Sigmoid colon (tissue), 7 donors: ENCODE measurements around the gene UVRAG. TPM values are rescaled to one million over a fixed set of nuclear protein-coding genes. Genes with fewer than 3 reads are reported as not detected.

ENCODE experiments used
- DNase-seq: peaks from one replicate; pipeline ENCODE4 v3.0.0-alpha.2; 2019
- H3K27ac ChIP-seq, 4 donors: fragments of 200-600 bp; sonication (generic); one replicate each; pipeline ENCODE4 v1.5.1; 2016 to 2019; ENCODE audit warnings: mild to moderate bottlenecking in 1 of 4
- H3K27me3 ChIP-seq, 3 donors: fragments of 200-600 bp; sonication (generic); one replicate each; pipeline ENCODE4 v1.5.1; 2019; ENCODE audit warnings: mild to moderate bottlenecking in 1 of 3
- H3K36me3 ChIP-seq, 4 donors: fragments of 200-600 bp; sonication (generic); one replicate each; pipeline ENCODE4 v1.5.1; 2016 to 2019
- H3K4me1 ChIP-seq, 4 donors: fragments of 200-600 bp; sonication (generic); one replicate each; pipeline ENCODE4 v1.5.1; 2017 to 2019
- H3K4me3 ChIP-seq, 4 donors: fragments of 200-600 bp; sonication (generic); one replicate each; pipeline ENCODE4 v1.5.1; 2017 to 2019; ENCODE audit warnings: mild to moderate bottlenecking in 2 of 4, moderate library complexity in 1 of 4
- H3K9me3 ChIP-seq, 4 donors: fragments of 200-600 bp in 3 of 4; sonication (generic) in 3 of 4; one replicate each; pipeline versions ENCODE4 v1.5.1 to v1.6.1; 2013 to 2019
- EP300 ChIP-seq, 4 donors: sonication (generic); formaldehyde crosslinking; IDR thresholded peaks; one replicate each; pipeline ENCODE4 v1.6.1; 2017; ENCODE audit warnings: antibody characterized with exemption in 4 of 4
- POLR2A ChIP-seq, 2 donors: fragments of 450-650 bp; IDR thresholded peaks; one replicate each; pipeline ENCODE4 v1.6.1; 2016; ENCODE audit warnings: antibody characterized with exemption in 2 of 2, mild to moderate bottlenecking in 2 of 2, moderate library complexity in 2 of 2
- POLR2AphosphoS5 ChIP-seq, 4 donors: sonication (generic); formaldehyde crosslinking; IDR thresholded peaks; one replicate each; pipeline ENCODE4 v1.6.1; 2017; ENCODE audit warnings: antibody characterized with exemption in 4 of 4
- WGBS, 2 donors: extraction: QIAGEN DNeasy Blood & Tissue Kit; methylation state at CpG; one replicate each; pipeline ENCODE4 v1.1.7; 2013; 5-methylcytosine and 5-hydroxymethylcytosine counted together
- intact Hi-C: fragments of 100-400 bp; cut with DNase I; formaldehyde crosslinking; loops from one replicate; pipeline ENCODE4 v1.15.1; 2023
- polyA plus RNA-seq, 3 donors: library from polyadenylated mRNA; stranded (reverse); fragments of 200-250 nt; gene quantifications; one replicate each; pipeline ENCODE4 v1.2.3, GENCODE V29; 2013
- total RNA-seq, 4 donors: library from RNA; depleted of rRNA; stranded (reverse); fragments of >200 nt; gene quantifications; one replicate each; pipeline ENCODE4 v1.1.0, GENCODE V29; 2016
- TF ChIP-seq, protein P1 (sequence below), 4 experiments: fragments of 450-650 bp in 3 of 4; fragments of 200-600 bp in 1 of 4; IDR thresholded peaks; one replicate each; pipeline ENCODE4 v1.5.1; 2016 to 2019; ENCODE audit warnings: antibody characterized with exemption in 4 of 4, mild to moderate bottlenecking in 3 of 4, moderate library complexity in 2 of 4
- donor health status: healthy with polysubstance abuse.
- donor health status: Bipolar disorder and iron deficiency.
- donor health status: healthy.

Gene UVRAG
- total and polyA plus RNA-seq, 7 donors = 4.9 to 43.2 (median 29.3) TPM

DNA sequence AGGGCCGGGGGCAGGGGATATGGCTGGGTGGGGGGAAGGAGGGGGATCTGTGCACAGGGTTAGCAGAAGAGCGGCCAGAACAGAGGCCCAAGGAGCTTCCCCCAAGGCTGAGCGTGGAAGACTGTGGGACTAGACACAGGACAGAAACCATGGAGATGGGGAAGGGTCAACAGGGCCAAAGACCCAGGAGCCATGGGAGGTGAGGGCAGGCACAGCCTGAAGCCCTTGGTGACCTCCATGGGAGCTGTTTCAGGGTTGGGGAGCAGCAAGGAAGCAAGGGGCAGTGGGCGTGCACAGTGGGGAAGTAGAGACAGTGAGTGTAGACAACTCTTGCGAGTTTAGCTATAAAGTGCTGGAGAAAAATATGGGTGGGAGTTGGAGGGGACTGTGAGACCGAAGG is 334.7 kb downstream of the UVRAG start:
- Histone ChIP-seq H3K27me3 (no peaks in the 10 kb centered on the region), H3K4me3 (no peak overlapping the region), H3K27ac (no peak overlapping the region), H3K9me3 (no peaks in the 10 kb centered on the region), H3K4me1 (peaks cover 0 to 11% (median 3%) of the 10 kb centered on the region in 4 donors), H3K36me3 (no peaks in the 10 kb centered on the region)
- intact Hi-C loops = loop anchor here (5.0 kb wide), 2 partner anchors 168 to 442 kb away; no protein-coding TSS in a partner anchor
- no peak for DNase-seq
- TF ChIP-seq, protein P1, sequence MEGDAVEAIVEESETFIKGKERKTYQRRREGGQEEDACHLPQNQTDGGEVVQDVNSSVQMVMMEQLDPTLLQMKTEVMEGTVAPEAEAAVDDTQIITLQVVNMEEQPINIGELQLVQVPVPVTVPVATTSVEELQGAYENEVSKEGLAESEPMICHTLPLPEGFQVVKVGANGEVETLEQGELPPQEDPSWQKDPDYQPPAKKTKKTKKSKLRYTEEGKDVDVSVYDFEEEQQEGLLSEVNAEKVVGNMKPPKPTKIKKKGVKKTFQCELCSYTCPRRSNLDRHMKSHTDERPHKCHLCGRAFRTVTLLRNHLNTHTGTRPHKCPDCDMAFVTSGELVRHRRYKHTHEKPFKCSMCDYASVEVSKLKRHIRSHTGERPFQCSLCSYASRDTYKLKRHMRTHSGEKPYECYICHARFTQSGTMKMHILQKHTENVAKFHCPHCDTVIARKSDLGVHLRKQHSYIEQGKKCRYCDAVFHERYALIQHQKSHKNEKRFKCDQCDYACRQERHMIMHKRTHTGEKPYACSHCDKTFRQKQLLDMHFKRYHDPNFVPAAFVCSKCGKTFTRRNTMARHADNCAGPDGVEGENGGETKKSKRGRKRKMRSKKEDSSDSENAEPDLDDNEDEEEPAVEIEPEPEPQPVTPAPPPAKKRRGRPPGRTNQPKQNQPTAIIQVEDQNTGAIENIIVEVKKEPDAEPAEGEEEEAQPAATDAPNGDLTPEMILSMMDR (IDR thresholded peaks at IDR 0.05) = no peak
- TF ChIP-seq EP300 (IDR thresholded peaks at IDR 0.05) (no peak), POLR2AphosphoS5 (IDR thresholded peaks at IDR 0.05) (no peak), POLR2A (IDR thresholded peaks at IDR 0.05) (no peak)
- 86 to 90% methylated on average over 6 of the region's 6 CpGs for WGBS, 2 donors

DNA sequence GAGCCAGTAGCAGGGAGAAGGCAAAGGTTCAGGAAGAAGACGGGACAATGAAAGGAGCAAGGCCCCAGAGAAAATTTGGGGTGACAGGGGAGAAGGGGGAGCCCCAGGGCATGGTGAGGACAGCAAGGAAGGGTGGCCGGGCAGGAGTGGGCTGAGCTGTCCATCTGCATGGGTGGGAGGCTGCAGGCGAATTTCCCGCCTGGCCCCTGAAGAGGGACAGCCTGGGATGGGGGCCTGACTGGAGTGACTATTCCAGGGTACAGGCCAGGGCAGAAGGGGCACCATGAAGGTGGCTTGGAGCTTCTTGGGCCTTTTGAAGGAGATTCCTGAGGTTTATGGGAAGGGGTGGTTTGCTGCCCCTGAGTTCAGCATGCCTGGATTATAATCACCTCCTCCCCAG is 335.1 kb downstream of the UVRAG start:
- TF ChIP-seq POLR2A (IDR thresholded peaks at IDR 0.05) (no peak), POLR2AphosphoS5 (IDR thresholded peaks at IDR 0.05) (no peak), EP300 (IDR thresholded peaks at IDR 0.05) (no peak)
- TF ChIP-seq, protein P1 (IDR thresholded peaks at IDR 0.05) = no peak
- DNase-seq = peak; percentile 48
- Histone ChIP-seq H3K9me3 (no peaks in the 10 kb centered on the region), H3K4me3 (no peak overlapping the region), H3K27me3 (no peaks in the 10 kb centered on the region), H3K36me3 (no peaks in the 10 kb centered on the region), H3K27ac (no peak overlapping the region), H3K4me1 (peaks cover 0 to 11% (median 3%) of the 10 kb centered on the region in 4 donors)
- intact Hi-C loops = loop anchor here (5.0 kb wide), 2 partner anchors 167 to 443 kb away; no protein-coding TSS in a partner anchor
- WGBS, 2 donors = 94 to 98% methylated on average over 4 of the region's 4 CpGs

DNA sequence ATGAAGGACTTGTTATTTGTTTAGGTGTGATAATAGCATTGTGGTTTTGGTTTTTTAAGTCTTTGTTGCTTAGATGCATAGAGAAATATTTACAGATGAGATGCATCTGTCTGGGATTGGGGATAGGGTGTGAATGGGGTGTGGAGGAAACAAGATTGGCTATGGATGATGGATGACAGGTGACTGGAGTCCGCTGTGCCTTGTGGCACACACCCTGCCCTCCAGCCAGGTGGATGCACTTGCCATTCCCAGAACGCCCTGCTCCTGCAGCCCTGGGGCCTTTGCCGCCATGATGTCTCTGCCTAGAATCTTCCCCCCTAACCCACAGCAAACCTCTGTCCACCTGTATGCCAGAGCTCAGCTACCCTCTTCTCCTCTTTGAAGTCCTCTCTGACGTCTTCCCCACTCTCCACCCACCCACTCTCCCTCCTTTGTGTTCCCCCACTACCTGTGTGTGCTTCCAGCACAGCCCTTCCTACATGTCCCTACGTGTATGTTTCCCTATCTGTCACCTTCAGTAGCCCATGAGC is 336.6 kb downstream of the UVRAG start:
- WGBS, 2 donors = 40 to 66% methylated on average over 5 of the region's 5 CpGs
- H3K27me3 ChIP-seq = no peaks in the 10 kb centered on the region
- H3K4me1 ChIP-seq = peaks cover 0 to 11% (median 3%) of the 10 kb centered on the region in 4 donors
- no peak overlapping the region for H3K27ac ChIP-seq
- no peak for DNase-seq
- H3K36me3 ChIP-seq = no peaks in the 10 kb centered on the region
- TF ChIP-seq POLR2A (IDR thresholded peaks at IDR 0.05) (no peak), POLR2AphosphoS5 (IDR thresholded peaks at IDR 0.05) (no peak)
- H3K9me3 ChIP-seq = no peaks in the 10 kb centered on the region
- intact Hi-C loops = loop anchor here (1.0 to 5.0 kb wide), 4 partner anchors 166 to 444 kb away; no protein-coding TSS in a partner anchor
- H3K4me3 ChIP-seq = no peak overlapping the region

DNA sequence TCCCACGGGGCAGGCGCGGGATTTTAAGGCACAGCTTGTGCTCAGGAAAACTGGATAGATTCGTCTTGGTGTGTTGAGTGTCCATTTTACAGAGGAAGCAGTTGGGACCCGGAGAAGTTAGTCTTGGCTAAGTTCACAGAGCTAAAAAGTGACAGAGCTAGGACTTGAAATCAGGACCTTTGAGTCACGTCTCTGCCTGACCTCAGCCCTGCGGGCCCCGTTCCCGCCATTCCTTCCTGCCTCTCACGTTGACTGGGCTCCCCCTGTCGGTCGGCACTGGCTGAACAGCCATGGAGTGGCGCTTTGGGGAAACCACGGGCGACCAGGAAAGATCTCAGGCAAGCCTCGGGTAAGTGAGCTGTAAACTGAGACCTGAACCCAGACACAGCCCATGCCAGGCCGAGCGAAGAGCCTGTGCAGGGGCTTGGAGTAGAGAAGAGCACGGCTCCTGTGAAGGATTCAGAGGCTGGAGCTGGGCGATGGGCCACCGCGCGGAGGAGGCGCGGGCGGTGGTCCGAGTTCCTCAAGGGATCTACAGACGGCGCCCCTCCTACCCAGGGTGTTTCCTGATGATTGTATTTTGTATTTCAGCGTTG is 337.2 kb downstream of the UVRAG start:
- peak; percentile 93 for DNase-seq
- Histone ChIP-seq H3K4me3 (peak overlapping the region in 3 of 4 donors; percentile 23 to 41 (median 40)), H3K4me1 (peaks cover 0 to 11% (median 3%) of the 10 kb centered on the region in 4 donors), H3K36me3 (no peaks in the 10 kb centered on the region), H3K27me3 (no peaks in the 10 kb centered on the region), H3K9me3 (no peaks in the 10 kb centered on the region), H3K27ac (no peak overlapping the region)
- TF ChIP-seq POLR2A (IDR thresholded peaks at IDR 0.05) (no peak), EP300 (IDR thresholded peaks at IDR 0.05) (no peak), POLR2AphosphoS5 (IDR thresholded peaks at IDR 0.05) (no peak)
- TF ChIP-seq, protein P1 (IDR thresholded peaks at IDR 0.05) = peak; percentile 92 to 96 (median 94)
- intact Hi-C loops = loop anchor here (1.0 to 5.0 kb wide), 4 partner anchors 165 to 445 kb away; no protein-coding TSS in a partner anchor
- 24 to 47% methylated on average over 30 of the region's 30 CpGs for WGBS, 2 donors
